H1 (cell line): ENCODE data around the gene NDUFB10. TPM values are rescaled to one million over a fixed set of nuclear protein-coding genes. Genes with fewer than 3 reads are reported as not detected.

ENCODE experiments used
- FOSL1 ChIP-seq: IDR thresholded peaks from 2 replicates; pipeline ENCODE4 v1.6.1; 2011; ENCODE audit warnings: mild to moderate bottlenecking, low read depth, low read length, moderate library complexity; ENCODE audit not compliant: insufficient read depth
- polyA plus RNA-seq, 7 experiments: library from polyadenylated mRNA; depleted of rRNA in 3 of 7; stranded (reverse) in 5 of 7; unstranded in 2 of 7; fragments of >200 nt in 5 of 7; fragments of 200-250 nt in 2 of 7; gene quantifications; 1 replicate in 5 of 7; 2 replicates in 1 of 7; 4 replicates in 1 of 7; pipeline versions ENCODE4 v1.2.1 to v1.2.3, GENCODE V29; 2011 to 2013; ENCODE audit warnings: missing spikeins in 2 of 7, mixed read lengths in 2 of 7
- total RNA-seq: library from RNA; stranded (reverse); fragmentation: NEBNext Ultra II Directional; extraction: Animal tissue kit (Norgen Biotek cat#: 25700); gene quantifications from 2 replicates; pipeline ENCODE4 v1.2.1, GENCODE V29; 2021

NDUFB10 gene
- total and polyA plus RNA-seq, 2 of the 8 experiments (the other 6 are each of a cell fraction or from before 2014, with no cell fraction given): 183 to 194 TPM

- TF ChIP-seq FOSL1: no peak
- TF ChIP-seq, all 59 proteins: peak for 0
Observed at GRCh38 chr16:1976216-1976520, 16.8 kb downstream of the NDUFB10 start (continued).
